IPS-NIHi7 (cell line): ENCODE results near the gene KCNQ5.
A peak's percentile ranks its signal among the peaks of the same experiment; 100 is the strongest.

Experiments
- DNase-seq: peaks from one replicate; pipeline ENCODE4 v3.0.0; 2012; ENCODE audit warnings: mixed read lengths; ENCODE audit errors: extremely low spot score

The KCNQ5 gene

DNA sequence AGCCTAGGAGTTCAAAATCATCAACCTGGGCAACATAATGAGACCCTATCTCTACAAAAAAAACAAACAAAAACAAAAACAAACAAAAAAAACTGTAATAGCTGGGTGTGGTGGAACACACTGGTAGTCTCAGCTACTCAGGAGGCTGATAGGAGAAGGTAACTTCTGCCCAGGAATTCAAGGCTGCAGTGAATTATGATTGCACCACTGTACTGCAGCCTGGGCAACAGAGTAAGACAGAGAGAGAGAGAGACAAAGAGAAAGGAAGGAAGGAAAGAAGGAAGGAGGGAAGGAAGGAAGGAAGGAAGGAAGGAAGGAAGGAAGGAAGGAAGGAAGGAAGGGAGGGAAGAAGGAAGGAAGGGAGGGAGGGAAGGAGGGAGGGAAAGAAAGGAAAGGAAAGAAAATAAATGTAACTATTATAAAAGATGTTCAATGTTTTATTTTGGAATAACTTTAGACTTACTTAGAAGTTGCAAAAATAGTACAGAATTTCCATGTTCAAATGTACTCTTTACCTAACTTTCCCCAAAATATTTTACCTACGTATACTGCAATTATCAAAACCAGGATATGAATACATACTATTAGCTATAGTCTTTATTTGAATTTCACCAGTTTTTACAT lies 428.2 kb downstream of the KCNQ5 start:
- no peak for DNase-seq

DNA sequence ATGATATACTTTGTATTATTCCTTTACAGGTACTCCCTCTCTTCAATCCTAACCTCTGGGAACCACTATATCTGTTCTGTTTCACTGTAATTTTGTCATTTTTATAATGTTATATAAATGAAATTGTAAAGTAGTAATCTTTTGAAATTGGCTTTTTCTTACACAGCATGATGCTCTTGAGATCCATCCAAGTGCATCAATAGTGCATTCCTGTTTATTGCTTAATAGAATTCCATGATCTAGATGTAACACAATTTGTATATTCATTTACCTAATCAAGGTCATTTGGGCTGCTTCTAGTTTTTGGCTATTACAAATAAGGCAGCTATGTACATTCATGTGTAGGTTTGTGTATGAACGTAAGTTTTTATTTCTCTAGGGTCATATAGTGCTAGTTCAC lies 428.8 kb downstream of the KCNQ5 start:
- DNase-seq, result no peak

DNA sequence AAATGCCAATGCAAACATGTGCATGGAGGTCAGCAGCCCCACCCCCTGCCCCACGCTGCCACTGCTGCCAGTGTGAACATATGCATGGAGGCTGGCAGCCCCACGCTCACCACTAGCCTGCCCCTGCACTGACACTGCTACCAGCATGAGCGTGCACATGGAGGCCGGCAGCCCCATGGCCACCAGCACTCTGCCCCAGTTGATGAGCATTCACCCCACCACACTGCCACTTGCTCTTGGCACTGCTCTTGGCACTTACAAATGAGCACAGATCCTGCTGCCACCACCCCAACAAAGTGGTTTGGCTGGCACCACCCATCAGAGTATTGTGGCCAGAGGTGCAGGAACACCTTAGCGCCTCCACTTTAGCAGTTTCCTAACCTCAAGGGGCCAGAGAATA lies 429.3 kb downstream of the KCNQ5 start:
- no peak for DNase-seq

DNA sequence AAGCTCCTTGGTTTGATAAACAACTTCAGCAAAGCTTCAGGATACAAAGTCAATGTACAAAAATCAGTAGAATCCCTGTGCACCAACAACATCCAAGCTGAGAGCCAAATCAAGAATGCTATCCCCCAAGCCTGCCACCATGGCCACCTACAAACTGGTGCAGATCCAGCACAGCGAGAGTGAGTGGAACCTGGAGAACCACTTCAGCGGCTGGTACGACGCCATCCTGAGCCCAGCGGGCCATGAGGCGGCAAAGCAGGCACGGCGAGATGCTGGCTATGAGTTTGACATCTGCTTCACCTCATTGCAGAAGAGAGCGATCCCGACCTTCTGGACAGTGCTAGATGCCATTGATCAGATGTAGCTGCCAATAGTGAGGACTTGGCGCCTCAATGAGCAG lies 433.1 kb downstream of the KCNQ5 start:
- DNase-seq, result no peak

DNA sequence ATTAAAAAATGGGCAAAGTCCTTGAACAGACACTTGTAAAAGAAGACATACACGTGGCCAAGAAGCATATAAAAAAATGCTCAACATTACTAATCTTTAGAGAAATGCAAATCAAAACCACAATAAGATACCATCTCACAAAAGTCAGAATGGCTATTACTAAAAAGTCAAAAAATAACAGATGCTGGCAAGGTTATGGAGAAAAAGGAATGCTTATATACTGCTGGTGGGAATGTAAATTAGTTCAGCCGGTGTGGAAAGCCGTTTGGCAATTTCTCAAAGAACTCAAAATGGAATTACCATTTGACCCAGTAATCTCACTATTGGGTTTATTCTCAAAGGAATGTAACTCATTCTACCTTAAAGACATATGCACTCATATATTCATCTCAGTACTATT lies 436.9 kb downstream of the KCNQ5 start:
- no peak for DNase-seq

DNA sequence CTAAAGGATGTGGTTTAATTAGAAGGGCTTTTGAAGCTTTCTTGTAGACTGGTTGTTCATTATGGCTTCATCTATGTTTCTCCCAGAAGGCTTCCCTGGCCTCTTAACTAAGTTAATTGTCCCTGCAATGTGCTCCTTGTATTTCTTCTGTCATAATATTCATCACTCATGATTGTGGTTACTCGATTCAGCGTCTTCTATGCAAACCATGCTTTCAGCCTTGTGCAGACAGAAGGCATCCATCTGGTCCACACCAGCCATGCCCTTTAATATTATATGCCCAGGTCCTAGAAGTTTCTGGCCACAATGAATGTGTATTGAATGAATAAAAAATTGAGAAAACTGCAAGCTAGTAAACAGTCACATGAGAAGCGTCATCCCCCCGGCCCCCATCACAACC lies 440.3 kb downstream of the KCNQ5 start:
- DNase-seq, result no peak

DNA sequence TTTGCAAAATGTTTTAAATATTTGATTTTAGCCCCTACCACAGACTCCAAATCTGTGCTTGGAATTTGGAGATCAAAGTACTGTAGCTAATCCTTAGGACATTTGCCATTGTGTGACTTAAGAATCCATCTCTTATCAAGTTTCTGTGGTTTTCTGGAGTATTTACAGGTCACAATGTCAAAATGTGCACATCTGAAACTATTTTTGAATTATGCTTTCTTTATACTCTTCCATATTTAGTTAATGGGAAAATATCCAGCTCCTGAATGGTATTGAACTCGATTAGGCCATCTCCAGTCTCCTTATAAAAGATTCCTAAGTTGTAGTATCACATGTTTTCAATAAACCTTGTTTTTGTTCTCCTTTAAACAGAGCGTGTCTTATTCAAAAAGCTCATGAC lies 441.0 kb downstream of the KCNQ5 start:
- no peak for DNase-seq

DNA sequence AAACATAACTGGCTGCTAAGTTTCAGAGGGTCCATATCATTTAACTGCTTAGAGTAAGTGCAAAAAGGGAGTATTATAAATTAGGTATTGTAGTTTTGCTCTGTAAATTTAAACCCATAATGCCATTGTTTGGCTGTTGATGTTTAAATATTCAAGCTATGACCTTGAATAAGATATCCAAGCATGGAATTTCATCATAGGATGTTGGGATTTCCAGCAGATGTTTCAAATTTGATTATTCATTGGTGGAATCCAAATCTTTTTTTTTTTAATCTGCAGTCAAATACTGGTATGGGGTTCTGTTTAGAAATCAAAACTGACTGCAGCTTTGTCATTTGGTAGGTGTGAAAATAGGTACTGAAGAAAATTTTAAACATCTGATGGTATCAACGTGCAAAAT lies 442.4 kb downstream of the KCNQ5 start:
- no peak for DNase-seq

DNA sequence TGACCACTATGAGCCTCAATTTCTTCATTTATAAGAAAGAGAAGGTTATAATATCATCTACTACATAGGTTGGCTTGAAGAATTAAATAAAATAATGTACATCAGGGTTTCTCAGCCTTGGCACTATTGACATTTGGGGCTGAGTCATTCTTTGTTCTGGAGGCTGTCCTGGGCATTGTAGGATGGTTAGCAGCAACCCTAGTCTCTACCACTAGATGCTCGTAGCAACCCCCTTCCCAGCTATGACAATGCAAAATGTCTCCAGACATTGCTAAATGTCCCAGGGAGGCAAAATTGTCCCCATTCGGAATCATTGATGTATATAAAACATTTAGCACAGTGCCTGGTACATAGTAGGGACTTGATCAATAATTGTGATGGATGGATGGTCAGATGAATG lies 451.4 kb downstream of the KCNQ5 start:
- DNase-seq, result no peak

DNA sequence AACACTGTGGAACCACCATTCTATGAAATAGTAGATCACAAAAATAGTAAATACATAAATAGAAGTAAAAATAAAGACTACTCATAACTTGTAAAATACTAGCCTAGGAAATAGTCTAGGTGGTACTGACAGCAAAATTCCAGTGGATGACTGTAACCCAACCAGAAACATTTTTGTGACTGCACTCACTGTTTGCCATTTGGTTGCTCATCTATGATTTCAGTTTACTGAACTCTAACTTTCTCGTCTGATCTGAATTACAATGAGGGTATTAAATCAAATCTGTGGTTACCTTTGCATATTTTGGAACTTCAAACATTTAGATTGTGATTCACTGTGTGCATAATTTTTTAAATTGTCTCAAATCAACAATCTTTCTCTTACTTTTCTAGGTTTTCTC lies 452.3 kb downstream of the KCNQ5 start:
- no peak for DNase-seq

DNA sequence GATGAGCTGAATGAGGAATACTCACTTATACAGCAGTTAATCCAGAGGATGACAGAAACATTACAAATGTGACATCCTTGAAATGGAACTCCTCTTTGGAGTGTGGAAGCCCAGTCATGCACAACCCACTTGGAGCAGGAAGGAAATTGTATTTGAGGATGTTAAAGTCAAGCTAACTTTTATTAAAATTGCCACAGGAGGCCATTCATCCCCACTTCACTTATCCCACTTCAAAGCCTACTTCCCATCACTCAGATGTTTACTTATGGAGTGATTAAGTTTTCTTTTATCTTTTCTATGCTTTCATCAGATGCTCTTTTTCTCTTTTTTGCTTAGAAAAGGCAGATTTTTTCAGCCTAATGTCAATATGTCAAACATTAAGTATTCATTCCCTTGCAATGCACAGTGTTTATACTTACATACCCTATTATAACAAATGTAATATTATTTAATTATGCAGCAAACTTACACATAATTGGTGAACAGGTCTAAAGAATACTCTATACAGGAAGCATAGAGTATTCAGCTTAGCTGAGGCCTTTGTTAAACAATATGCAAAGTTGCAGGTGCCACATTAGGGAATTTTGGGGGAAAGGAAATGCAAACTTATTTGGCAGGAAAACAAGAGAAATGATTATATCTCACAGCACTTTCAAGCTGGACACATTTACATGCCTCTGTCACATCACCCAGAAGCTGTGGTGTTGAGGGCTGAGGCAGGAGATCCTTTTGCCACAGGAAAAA lies 454.5 kb downstream of the KCNQ5 start:
- no peak for DNase-seq

DNA sequence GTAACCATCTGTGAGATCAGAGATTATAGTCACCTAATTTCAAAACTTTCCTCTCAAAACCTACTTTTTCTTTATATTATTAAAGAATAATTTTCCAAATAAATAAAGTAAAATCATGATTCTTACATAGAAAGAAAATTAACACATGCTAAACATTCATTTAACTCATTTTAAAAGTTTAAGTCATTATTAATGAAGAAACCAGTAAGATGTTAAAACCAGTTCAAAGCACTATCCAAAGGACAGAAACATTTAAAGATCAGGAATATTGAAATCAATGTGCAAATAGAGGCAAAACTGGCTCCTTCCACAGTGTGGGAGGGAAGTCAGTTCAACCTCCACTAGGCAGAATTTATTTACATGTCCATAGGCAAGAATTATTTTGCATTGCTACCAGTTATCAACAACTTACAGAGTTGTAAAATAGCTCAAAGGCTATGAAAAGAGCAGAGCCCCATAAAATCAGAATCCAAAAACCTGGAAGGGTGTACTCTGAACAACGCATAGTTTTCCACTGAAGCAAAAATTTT lies 456.5 kb downstream of the KCNQ5 start:
- DNase-seq, result no peak

DNA sequence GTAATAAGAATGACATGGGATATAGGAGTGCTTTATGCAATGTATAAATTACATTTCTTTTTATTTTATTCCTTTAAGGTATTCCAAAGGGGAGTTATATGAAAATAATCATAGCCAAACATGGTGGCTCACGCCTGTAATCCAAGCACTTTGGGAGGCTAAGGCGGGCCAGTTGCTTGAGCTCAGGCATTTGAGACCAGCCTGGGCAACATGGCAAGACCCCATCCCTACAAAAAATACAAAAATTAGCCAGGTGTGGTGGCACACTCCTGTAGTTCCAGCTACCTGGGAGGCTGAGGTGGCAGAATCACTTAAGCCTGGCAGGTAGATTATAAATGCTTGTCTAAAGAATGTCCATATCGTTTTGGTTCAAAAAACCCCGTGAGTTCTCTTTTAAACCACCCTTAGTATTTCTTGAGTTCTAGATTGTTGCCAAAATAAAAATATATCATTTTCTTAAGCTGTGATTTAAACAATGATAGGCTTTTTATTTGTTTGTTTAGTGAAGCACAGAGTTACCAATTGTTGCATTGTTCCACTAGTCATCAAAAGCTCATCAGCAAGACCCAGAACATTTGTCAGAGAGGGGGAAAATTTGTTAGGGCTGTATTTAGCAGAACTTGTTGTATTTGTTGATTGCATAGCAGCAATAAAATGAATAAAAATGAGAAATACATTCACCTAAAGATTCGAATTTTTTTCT lies 457.2 kb downstream of the KCNQ5 start:
- no peak for DNase-seq

DNA sequence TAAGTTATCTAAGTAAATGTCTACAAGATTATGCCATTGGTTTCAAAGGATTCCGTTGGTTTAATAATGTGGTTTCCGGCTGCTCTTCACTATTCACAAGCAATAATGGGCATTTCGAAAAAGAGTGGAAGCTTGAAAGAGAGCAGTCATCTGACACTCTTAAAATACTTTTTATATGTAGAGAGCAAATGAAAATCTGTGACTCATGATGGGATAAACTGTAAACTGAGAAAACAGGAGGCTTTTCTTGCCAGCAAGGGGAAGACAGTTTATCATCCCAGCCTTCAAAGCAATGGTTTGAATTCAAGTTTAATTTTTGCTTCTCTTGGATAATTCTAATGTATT lies 457.7 kb downstream of the KCNQ5 start:
- DNase-seq, result no peak

DNA sequence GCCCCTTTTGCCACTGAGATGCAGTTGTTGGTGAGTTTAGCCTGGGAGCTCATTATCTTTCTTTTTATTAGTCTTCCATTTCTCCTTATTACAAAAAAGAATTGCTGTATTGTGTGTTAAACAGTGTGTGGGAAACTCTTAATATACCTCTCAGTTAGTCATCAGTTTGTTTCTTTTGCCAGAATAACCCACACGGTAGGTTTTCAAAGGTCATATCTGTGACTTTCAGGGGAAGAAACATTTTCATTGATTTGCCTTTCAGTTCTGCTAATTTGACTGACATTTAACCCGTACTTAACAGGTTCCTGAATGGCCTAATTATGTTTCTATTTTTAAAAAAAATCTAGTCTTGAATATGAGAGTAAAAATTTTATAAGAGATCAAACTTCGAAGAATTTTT lies 458.1 kb downstream of the KCNQ5 start:
- DNase-seq, result no peak

DNA sequence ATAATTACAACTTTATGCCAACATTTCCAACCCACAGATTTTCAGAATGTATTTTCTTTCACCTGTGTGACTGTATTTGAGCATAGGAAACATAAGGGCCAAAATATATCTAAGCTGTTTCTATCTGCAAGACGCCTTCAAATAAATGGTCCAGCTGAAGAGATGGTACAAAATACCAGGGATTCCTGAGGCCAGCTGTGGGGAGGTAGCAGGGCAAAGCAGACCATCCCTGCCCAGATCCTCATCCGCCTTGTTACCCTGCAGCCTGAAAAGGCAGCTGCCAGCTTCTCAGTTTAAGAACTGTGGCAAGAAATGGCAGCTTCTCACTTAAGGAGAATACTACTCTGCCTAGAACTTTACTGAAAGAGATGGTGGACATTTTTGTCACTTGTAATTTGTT lies 460.1 kb downstream of the KCNQ5 start:
- DNase-seq, result peak; percentile 16

DNA sequence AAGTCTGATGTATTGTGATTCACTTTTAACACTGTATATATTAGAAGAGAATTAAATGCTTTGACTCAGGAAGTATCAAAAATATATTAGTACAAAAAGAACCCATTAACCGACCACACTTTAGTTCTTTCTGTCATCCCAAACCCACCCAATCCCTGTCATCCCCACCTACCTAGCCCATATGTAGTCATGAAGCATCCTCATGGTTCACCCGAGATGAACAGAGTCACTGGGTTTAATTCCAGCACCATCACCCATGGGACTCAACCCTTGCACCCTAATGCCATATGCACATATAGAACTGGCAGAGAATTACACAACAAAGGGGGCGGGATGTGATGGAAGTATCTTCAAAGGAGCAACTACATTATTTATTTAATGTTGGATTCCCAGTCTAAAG lies 462.0 kb downstream of the KCNQ5 start:
- DNase-seq, result no peak

DNA sequence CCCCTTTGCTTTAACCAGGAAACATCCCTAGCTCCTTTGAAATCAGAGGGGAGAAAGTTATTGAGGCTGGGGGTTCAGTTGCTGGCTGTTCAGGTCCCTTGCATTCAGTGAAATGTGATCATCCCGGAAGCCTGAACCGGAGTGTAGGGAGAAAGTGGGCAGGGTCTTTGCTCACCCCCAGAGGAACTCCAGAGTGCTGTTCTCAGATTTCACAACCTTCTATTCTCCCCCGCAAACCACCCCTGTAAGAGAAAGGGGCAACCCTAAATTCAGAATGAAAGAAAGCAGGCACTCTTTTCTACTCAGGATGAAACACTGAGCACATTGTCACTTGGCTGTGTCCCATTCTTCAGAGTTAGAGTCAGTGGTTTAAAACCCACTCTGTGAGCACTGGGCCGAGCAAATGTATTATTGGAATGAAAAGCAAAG lies 463.6 kb downstream of the KCNQ5 start:
- peak; percentile 64 for DNase-seq

DNA sequence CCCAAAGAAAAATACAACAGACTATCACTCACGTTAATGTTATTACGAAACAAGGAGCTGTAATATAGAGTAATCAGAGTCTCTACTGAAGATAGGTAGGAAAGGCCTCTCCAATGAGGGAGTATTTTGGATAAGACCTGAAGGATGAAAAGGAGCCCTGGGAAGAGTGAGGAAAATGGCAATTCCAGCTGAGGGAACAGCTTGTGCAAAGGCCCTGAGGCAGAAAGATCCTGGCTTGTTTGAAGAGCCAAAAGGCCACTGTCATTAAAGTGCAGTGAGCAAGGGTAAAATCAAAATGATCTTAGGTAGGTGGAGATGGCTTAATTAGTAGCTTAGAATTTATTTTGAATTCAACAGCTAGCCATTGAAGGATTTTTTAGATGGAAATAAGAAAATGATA lies 464.9 kb downstream of the KCNQ5 start:
- no peak for DNase-seq

DNA sequence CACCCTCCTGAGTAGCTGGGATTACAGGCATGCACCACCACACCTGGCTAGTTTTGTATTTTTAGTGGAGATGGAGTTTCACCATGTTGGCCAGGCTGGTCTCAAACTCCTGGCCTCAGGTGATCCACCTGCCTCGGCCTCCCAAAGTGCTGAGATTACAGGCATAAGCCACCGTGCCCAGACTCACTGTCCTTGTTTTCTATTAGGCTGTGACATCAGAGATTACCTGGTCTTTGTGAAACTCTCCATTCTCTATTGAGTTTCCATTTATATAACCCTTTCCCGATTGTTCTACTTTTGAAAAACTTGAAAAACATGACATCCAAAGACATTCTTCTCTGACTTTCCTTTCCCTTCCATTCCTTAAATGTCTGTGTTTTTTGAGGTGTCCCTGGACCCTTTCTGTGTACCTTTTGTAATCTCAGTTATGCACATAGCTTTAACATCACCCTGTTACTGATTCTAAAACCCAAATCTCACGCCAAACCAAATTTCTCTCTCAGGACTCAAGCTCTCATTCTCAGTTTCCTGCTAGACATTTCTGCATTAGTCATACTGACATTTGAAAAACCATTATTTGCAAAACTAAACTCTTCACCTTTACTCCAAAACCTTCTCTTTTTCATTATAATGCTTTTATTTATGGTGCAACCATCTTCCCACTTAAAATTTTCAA lies 466.4 kb downstream of the KCNQ5 start:
- no peak for DNase-seq

DNA sequence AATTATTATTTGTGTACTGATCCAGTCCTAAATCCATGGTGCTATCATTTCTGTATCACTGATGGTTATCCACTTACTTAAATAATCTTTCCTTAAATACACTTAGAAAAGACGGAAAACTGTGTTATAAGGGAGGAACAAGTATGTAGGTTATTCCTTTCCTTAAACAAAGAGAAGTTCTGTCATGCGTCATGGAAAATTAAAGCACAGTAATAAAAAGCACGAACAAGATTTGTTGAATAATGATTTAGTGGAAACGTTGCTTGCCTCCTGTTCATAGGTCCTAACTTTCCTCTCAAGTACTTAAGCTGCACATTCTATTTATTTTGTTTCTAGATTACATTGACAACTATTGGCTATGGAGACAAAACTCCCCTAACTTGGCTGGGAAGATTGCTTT lies 483.1 kb downstream of the KCNQ5 start:
- no peak for DNase-seq

DNA sequence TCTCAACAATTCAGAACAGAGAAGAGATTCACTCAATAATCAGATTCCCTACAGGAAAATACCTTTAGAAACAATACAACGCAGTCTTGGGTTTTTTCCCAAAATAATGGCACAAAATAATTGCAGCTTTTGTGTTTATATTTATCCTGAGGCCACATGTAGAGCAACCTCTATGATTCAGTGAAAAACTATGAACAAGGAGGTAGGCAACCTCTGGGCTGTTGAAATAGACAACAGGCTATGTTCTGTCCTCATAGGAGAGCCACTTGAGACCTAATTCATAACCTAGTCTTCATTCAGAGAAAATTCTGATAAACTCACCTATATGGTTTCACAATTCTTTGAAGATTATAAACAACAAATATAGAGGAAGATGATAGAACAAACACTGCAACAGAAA lies 485.2 kb downstream of the KCNQ5 start:
- no peak for DNase-seq

DNA sequence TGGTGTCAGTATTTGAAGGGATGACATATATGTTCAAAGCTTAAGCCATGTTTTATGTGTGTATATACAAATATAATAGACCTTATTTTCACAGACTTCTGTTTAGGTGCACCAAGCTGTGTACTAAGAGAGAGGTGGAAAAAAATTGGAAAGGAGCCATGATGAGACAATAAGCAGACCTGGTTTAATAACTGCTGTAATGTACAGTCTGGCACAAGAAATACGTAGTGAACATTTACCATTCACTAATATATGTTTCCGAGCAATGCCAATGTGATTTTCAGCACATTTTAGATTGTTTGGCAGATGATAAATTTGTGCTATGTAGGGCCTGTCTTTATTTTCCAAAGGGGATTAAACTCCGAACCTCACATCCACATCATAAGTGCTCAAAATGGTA lies 487.1 kb downstream of the KCNQ5 start:
- no peak for DNase-seq
